HUES6 (cell line): ENCODE data around the gene DNAJB12.
"Not testable (repeated sequence)": the region's sequence is repeated elsewhere in the genome, so short reads cannot be mapped to it uniquely, and the experiment has no call there.

Experiments
- H3K27ac ChIP-seq: 2 replicates; pipeline ENCODE4 v1.7.0; 2013; ENCODE audit warnings: low read depth, mild to moderate bottlenecking, low read length, inconsistent platforms
- H3K27me3 ChIP-seq: 2 replicates; pipeline ENCODE4 v1.6.1; 2013; ENCODE audit warnings: low read length; ENCODE audit not compliant: control insufficient read depth, insufficient read depth
- H3K36me3 ChIP-seq: 2 replicates; pipeline ENCODE4 v1.6.1; 2013; ENCODE audit warnings: low read length; ENCODE audit not compliant: control insufficient read depth, insufficient read depth
- H3K4me1 ChIP-seq: 2 replicates; pipeline ENCODE4 v1.6.1; 2013; ENCODE audit warnings: low read length; ENCODE audit not compliant: control insufficient read depth, insufficient read depth
- H3K4me3 ChIP-seq: 2 replicates; pipeline ENCODE4 v1.5.1; 2013; ENCODE audit warnings: low read depth, low read length
- H3K9ac ChIP-seq: one replicate; pipeline ENCODE4 v1.6.1; 2013; ENCODE audit warnings: mild to moderate bottlenecking, low read length
- H3K9me3 ChIP-seq: 2 replicates; pipeline ENCODE4 v1.6.1; 2013; ENCODE audit warnings: low read depth, low read length; ENCODE audit not compliant: control insufficient read depth, insufficient read depth

Gene DNAJB12

GRCh38 chr10:72297805-72298591, 56.7 kb downstream of the DNAJB12 start:
- H3K27me3 ChIP-seq, result no peaks in the 10 kb centered on the region
- H3K4me3 ChIP-seq, result peak overlapping the region; percentile 64
- peaks cover 23% of the 10 kb centered on the region for H3K4me1 ChIP-seq
- H3K36me3 ChIP-seq, result no peaks in the 10 kb centered on the region
- H3K27ac ChIP-seq, result peak overlapping the region; percentile 76
- H3K9ac ChIP-seq, result peak overlapping the region; percentile 81
- no peaks in the 10 kb centered on the region for H3K9me3 ChIP-seq

- H3K9me3 ChIP-seq, result no peaks in the 10 kb centered on the region
- peak overlapping the region; percentile 76 for H3K27ac ChIP-seq
- H3K4me1 ChIP-seq, result peaks cover 23% of the 10 kb centered on the region
- peak overlapping the region; percentile 81 for H3K9ac ChIP-seq
- H3K27me3 ChIP-seq, result no peaks in the 10 kb centered on the region
- no peaks in the 10 kb centered on the region for H3K36me3 ChIP-seq
- peak overlapping the region; percentile 64 for H3K4me3 ChIP-seq
Observed at GRCh38 chr10:72297281-72297804, 57.4 kb downstream of the DNAJB12 start.

- not testable (repeated sequence) for H3K9ac ChIP-seq, H3K27me3 ChIP-seq, H3K9me3 ChIP-seq, H3K27ac ChIP-seq, H3K36me3 ChIP-seq
- peak overlapping the region; percentile 64 for H3K4me3 ChIP-seq
- peaks cover 23% of the 10 kb centered on the region for H3K4me1 ChIP-seq
Observed at GRCh38 chr10:72296829-72297280, 57.9 kb downstream of the DNAJB12 start.

GRCh38 chr10:72295330-72295910, 59.3 kb downstream of the DNAJB12 start:
- Histone ChIP-seq H3K9me3 (no peaks in the 10 kb centered on the region), H3K4me1 (peaks cover 23% of the 10 kb centered on the region), H3K36me3 (no peaks in the 10 kb centered on the region), H3K4me3 (no peak overlapping the region), H3K27me3 (no peaks in the 10 kb centered on the region), H3K9ac (no peak overlapping the region), H3K27ac (no peak overlapping the region)

- H3K4me3 ChIP-seq, result no peak overlapping the region
- no peaks in the 10 kb centered on the region for H3K9me3 ChIP-seq
- H3K27me3 ChIP-seq, result no peaks in the 10 kb centered on the region
- peaks cover 15% of the 10 kb centered on the region for H3K4me1 ChIP-seq
- no peaks in the 10 kb centered on the region for H3K36me3 ChIP-seq
- no peak overlapping the region for H3K9ac ChIP-seq
- no peak overlapping the region for H3K27ac ChIP-seq
Observed at GRCh38 chr10:72292223-72292691, 62.5 kb downstream of the DNAJB12 start.

GRCh38 chr10:72291019-72291532, 63.6 kb downstream of the DNAJB12 start:
- no peaks in the 10 kb centered on the region for H3K36me3 ChIP-seq
- no peak overlapping the region for H3K27ac ChIP-seq
- peaks cover 15% of the 10 kb centered on the region for H3K4me1 ChIP-seq
- H3K9ac ChIP-seq, result no peak overlapping the region
- no peaks in the 10 kb centered on the region for H3K9me3 ChIP-seq
- no peaks in the 10 kb centered on the region for H3K27me3 ChIP-seq
- H3K4me3 ChIP-seq, result no peak overlapping the region

GRCh38 chr10:72285972-72286521, 68.7 kb downstream of the DNAJB12 start:
- no peak overlapping the region for H3K9ac ChIP-seq
- no peaks in the 10 kb centered on the region for H3K9me3 ChIP-seq
- no peaks in the 10 kb centered on the region for H3K27me3 ChIP-seq
- no peak overlapping the region for H3K4me3 ChIP-seq
- H3K36me3 ChIP-seq, result no peaks in the 10 kb centered on the region
- no peak overlapping the region for H3K27ac ChIP-seq
- H3K4me1 ChIP-seq, result peaks cover 8% of the 10 kb centered on the region; the same call in 1 of the 2 replicates

GRCh38 chr10:72283131-72283530, 71.6 kb downstream of the DNAJB12 start:
- H3K9ac ChIP-seq, result no peak overlapping the region
- H3K27ac ChIP-seq, result no peak overlapping the region
- no peak overlapping the region for H3K4me3 ChIP-seq
- no peaks in the 10 kb centered on the region for H3K27me3 ChIP-seq
- no peaks in the 10 kb centered on the region for H3K9me3 ChIP-seq
- H3K4me1 ChIP-seq, result peaks cover 8% of the 10 kb centered on the region; the same call in 1 of the 2 replicates
- H3K36me3 ChIP-seq, result no peaks in the 10 kb centered on the region
